Vagina (tissue), 2 donors: ENCODE data around the gene ERBIN.

Experiments used
- CTCF ChIP-seq, 3 experiments: fragments of 450-650 bp in 2 of 3; fragments of 200-600 bp in 1 of 3; sonication (generic) in 1 of 3; IDR thresholded peaks; one replicate each; pipeline ENCODE4 v1.5.1; 2017 to 2019; ENCODE audit warnings: antibody characterized with exemption in 3 of 3, mild to moderate bottlenecking in 2 of 3, moderate library complexity in 2 of 3
- POLR2A ChIP-seq, 2 donors: fragments of 450-650 bp; IDR thresholded peaks; one replicate each; pipeline ENCODE4 v1.6.1; 2017; ENCODE audit warnings: antibody characterized with exemption in 2 of 2, mild to moderate bottlenecking in 2 of 2, moderate library complexity in 2 of 2
- POLR2AphosphoS5 ChIP-seq, 2 donors: sonication (generic); formaldehyde crosslinking; IDR thresholded peaks; one replicate each; pipeline ENCODE4 v1.9.0; 2017; ENCODE audit warnings: antibody characterized with exemption in 2 of 2, mild to moderate bottlenecking in 2 of 2, low read depth in 1 of 2; ENCODE audit not compliant: insufficient read depth in 1 of 2

- no peak for TF ChIP-seq CTCF (IDR thresholded peaks at IDR 0.05)
- TF ChIP-seq POLR2AphosphoS5 (IDR thresholded peaks at IDR 0.05; ENCODE audit: insufficient read depth in 1 of 2, low read depth in 1 of 2): no peak
- no peak for TF ChIP-seq POLR2A (IDR thresholded peaks at IDR 0.05)
Measured at GRCh38 chr5:65984098-65984885, 57.9 kb downstream of the ERBIN start.
